HG03103 (cell line): Measurements from ENCODE around the gene C1QTNF3.
"Not testable (repeated sequence)": the region's sequence is repeated elsewhere in the genome, so short reads cannot be mapped to it uniquely, and the experiment has no call there.

Experiments used
- ATAC-seq: cut with Tn5 transposase; IDR thresholded peaks from one replicate; pipeline ENCODE4 v1.9.1; 2021; ENCODE audit warnings: low read depth; ENCODE audit not compliant: unreplicated experiment

Gene C1QTNF3

DNA sequence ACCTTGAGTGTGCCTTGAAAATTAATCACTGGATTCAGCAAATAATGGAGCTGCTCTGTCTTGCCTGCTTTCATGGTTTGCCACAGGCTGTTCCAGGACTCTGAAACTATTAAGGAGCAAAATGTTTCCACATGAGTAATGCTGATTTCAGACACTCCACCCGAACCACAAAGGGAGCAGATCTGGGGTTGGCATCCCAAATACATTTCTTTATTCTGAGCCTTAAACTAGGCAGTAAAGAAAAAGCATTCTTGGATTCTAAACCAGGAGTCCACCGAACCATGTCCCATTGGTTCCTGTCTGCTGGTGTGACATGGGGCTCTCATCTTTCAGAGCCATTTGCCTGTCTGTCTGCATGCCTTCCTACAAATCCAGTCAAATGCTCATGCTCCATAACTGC, 10.1 kb upstream of the C1QTNF3 start:
- no peak for ATAC-seq

DNA sequence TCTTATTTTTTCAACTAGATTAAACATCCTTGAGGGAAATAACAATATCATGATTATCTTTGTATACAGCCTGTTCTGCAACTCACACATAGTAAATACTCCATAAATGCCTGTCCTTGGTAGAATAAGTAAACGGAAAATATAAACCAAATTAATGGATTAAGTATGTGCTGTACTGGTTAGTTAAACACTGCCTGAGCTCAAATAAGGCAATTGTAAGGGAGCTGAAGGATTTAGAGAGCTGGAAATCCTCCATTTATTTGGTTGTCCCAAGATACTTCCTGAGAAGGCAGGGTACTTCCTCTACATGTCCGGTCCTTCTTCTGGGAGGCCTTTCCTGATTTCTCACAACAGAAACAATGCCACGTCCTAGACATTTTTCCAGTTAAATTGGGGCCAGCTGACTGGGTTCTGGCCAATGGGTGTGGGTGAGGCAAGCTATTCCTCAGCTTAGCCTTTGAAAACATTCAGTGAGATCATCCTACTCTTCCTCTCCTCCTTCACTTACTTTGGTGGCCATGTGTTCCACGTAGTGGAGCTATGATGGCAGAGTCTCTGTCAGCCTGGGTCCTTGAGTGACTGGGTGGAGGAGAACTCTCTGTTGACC, 8.5 kb upstream of the C1QTNF3 start:
- no peak for ATAC-seq

DNA sequence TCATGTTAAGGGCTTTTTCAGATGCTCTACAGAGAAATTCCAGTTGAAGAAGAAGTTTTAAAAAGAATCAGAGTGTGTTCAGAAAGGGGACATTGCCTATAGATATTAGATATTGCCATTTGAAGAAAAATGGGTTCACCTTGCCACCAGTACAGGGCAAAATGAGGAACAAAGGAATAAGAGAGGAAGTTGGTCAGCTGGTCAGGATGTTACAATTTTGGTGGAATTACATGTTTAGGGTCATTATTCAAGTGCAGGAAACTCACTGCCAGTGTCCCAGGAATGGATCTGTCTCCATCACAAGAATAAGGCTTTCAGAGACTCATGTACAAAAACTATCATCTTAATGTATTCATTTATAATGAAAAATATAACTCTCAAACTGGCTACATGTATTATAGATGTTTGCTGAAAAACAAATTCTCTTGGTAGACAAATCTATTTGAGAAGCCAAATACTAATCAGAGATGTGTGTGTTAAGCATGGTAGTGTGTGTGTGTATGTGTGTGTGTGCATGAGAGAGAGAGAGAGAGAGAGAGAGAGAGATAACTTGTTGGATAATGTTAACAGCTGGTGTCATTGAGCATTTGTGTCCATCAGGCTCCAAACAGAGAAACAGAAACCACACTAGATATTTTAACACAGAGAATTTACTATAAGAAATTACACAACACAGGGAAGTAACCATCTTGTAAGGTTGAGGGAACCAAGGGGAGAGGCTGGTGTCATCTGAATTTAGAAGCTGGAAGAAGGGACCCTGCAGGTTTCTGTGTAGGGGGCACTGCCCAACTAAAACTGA, 5.0 kb upstream of the C1QTNF3 start:
- no peak for ATAC-seq

DNA sequence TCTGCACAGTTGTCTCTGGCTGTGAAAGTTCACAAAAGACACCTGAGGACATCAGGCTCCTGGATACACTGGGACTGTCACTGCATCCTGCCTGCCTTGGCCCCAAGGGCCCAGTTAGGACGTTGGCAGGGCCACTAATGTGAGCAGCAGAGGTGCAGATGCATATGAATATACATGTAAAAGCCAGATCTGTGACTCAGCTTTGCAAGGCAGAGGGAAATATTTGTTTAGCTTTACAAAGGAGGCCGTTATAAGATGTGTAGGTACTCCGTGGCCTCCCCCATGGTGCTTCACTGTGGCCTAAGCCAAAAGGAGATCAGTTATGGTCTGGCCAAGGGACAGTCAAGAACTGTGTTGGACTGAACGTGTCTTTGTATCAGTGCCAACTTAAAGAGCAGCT, 4.1 kb upstream of the C1QTNF3 start:
- no peak for ATAC-seq

DNA sequence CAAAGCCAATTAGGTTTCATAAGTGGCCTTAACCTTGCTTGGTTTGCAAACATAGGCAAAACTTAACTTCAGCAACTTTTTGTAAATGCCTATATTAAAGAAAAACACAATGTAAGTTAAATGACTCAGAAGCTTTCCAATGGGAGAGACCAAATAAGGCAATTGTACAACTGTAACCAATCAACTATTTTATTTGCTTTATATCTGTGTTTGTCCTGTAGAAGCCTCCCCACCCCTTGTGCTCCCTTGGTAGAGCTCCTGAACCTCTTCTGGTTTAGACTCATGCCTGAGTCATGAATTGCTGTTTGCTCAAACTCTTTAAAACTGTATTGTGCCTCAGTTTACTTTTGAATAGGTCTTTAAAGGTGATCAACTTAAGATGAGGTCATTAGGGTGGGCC, 3.0 kb upstream of the C1QTNF3 start:
- no peak for ATAC-seq

DNA sequence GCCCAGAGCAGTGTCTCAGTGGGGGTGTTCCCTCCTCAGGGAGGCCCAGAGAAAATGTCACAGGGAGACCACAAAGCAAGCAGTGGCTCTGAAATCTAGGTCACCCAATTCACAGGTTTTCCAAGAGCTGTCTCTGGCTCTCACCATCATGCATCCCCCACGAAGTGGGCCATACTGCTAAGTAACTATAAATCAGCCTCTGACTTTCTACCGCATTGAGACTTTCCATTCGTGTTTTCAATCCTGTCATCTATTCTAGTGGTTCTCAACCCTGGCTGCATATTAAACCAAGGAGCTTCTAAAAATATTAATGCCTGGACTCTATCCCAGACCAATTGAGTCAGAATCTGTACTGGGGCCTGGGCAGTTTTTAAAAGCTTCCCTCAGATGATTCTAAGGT, 2.0 kb upstream of the C1QTNF3 start:
- no peak for ATAC-seq

DNA sequence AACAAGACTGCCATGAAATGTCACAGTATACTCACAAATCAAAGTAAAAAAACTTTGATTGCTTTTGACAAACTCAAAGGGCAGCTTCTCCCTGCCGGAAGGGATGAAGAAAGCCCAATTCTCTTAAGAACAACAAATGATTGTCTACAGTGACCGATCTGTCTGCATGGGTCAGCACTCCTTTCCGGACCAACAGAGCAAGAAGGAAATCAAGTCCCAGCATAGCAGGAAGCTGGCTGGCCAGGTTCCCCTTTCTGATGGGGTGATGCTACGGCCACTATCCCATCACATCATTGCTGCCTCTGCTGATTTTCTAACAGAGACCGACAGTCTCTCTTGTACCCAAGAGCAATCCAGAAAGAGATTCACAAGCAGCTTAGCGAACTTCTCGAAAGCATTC, 692 bp downstream of the C1QTNF3 start:
- ATAC-seq, result no peak

DNA sequence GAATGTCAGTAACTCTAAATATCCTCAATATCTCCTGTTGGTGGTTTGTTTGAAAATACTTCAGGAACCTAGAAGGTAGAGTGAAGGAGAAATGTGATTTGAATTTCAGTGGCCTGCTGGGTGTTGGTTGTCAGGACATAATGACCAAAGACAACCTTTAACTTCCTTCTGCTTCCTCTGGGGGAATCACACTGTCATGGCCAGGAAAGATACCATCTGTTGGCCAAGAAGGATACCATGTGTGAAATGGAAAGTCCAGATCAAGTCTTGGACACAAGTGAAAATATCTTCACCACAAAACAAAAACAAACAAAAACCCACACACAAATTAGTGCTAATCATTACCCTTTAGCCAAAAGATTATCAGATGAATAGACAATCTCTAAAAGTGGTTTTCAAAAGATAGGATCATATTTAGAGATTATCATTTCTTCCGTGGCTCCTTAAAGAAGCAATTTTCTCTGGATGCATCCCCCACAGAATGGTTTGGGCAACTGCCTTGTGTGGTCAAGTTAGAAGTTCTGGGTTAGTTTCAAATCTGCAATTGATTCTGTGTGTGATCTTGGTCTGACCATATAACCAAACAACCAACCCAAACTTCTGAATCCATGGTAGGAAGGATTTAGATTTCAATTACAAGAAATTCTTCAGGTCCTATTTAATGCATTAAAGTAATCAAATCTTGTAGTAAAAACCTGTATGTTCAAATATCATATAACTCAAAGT, 1.6 kb downstream of the C1QTNF3 start:
- ATAC-seq, result no peak

DNA sequence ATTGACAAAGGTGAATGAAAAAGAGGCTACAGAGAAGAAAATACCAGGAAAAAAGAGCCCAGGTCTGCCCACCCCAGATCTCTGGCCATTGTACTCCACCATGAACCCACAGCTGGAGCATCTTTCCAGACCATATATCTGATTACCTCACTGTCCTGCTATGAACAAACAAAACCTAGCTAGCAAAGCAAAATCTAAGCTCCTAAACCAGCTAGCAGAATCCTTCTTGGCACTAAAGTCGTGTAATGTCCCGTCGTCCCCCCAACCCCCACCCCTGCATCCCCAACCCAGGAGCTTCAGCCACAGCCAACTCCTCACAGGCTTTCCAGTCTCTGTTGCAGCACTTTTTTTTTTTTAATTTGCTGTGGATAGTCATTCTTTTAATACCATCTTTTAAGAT, 2.5 kb downstream of the C1QTNF3 start:
- ATAC-seq, result no peak

DNA sequence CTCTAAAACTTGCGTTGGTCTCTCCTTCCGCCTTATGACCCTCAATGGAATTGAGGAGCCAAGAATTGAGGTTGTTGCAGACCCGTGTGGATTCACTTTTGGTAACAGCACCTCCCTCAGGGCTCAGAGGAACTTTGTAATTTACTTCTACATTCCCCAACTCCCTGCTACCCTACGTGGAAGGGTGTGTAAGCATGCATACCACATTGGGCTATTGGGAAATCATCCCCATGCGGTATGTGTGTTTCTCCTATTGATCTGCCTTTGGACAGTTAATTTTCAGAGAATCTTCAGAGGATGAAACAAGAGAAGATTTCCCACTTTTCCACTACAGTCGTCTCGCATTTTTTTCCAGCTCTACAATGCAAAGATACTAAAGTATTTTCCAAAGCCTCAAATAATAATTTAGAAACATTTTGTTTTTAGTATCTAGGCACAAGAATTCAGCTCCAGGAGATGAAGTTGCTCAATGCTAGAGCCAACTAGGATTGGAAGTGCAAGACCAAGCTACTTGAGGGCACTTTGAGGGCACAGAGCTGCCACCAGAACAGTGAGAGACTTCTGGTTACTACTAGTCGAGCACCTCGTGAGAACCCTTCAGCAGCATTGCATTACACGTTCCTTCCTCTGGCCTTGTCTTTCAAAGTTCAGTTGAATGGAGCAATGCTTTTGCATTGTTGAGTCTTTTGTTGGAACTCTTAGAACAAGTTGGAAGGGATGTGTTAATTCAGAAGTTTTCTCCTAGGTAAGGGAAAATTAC, 3.4 kb downstream of the C1QTNF3 start:
- ATAC-seq, result no peak

DNA sequence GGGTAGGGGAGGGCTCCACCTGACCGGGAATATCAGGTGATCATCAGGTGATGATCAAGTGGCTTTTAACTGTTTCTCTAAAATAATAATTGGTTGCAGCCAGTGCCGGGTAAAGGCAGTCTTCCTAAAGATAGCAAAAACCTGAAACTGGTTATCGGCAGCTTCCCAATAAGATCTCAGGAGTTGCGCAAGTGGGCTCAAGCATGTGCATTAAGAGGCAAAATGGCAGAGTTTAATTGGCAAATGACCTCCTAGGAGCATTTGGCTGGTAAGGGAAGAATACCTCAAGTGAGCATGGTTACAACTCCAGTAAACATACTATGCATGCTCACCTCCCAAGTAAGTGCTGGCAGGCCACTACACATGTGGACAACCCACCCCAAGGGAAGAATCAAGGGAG, 4.2 kb downstream of the C1QTNF3 start:
- ATAC-seq, result no peak

DNA sequence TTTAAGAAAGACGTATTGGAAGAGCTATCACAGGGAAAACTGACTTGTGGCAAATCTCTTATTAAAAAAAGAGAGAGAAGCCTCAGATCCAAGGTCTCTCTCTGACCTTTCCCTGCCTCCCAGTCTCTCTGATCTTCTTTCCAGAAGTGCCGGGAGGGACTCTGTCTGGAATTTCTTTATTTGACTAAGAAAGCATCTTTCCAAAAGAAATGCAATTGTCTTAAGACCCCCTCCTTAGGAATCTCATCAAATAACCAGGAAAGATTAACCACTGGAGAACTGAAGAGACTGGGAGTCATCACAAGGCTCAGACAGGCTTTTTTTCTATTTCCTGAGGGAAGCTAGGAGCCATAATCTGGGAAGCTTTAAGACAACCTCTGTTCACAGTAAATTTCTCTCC, 4.6 kb downstream of the C1QTNF3 start:
- ATAC-seq, result no peak

DNA sequence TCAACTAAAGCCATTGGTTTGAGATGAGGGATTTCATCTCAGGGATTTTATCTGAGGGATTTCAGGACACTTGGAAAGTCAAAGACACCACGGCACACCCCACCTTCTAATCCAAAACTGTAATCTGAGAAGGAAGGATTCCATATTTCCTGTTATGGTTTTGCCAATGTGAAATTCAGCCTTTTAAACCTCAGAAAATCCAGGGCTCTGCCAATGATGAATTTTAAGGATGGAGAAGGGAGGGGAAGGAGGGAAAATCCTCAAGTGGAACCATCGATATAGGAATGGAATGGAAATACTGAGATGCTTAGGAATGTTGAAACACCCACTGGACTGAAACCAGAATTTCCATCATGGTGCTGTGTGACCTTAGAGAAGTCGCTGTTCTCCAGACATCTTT, 5.3 kb downstream of the C1QTNF3 start:
- ATAC-seq, result no peak

DNA sequence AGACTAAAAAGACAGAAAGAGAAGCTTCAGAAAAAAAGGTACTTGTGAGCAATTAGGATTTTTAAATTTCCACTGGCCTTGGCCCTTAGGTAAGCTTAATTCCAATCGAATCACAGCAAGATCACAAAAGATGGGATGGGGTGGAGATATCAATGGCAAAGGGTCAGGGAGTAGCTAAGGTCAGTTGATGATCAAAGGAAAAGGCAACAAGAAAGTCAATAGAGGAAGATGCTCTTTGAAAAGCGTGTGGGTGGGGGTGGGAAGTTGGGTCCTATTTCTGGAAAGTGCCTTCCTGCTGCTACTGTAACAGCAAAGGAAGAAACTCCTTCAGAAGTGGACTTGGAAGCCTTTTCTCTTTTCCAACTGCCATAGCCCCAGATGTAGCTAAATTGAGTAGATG, 7.3 kb downstream of the C1QTNF3 start:
- ATAC-seq, result no peak

DNA sequence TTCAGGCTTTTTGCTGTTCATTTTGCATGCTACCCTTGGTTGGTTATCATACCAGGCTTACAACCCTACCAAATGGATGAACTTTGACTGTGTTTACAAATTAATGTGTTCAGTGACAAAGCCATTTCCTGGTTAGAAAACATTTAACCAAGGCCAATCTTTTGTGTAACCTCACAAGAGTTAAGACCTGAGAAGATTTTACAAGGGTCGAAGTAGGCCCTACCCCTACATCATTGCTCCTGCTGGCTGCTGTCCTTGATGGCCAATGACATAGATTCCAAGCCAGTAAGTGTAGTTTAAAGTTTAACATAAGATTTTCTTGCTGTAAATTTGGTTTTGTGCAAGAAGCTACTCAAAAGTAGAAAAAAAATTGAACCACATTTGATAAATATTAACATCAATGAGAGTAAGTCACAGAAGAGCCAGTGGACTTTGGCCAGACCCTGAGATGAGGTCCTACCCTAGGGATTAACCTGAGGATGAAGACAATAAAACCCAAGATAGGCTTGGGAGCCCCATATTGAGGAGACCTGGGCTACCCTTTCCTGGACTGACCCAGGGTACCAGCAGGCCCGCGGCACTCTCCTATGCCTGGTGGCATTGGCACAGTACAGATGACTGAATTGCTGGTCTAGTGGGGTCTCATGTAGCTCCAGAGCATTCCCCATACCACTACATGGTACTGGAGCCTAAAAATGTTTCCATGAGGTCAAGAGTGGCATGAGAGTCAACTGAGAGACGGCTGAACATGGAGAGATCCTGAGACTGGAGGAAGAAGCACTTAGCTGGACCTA, 8.3 kb downstream of the C1QTNF3 start:
- no peak for ATAC-seq

DNA sequence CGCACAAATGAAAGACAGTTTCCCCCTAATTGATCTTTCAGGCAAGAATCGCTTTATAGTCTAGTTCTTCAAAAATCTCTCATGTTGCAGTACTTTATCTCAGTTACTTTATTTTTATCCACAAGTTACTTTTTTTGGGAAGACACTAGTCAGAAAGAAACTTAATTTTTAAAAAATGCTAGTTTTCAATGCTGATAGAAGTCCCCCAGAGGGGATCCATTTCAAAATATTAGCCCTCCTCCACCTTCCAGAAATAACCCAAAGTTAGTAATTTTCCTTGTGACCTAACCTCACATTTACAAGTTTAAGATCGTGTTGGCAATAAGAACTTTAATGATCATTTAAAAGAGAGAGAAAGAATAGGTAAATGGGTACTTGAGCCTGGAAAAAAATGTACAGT, 11.0 kb downstream of the C1QTNF3 start:
- ATAC-seq, result no peak

DNA sequence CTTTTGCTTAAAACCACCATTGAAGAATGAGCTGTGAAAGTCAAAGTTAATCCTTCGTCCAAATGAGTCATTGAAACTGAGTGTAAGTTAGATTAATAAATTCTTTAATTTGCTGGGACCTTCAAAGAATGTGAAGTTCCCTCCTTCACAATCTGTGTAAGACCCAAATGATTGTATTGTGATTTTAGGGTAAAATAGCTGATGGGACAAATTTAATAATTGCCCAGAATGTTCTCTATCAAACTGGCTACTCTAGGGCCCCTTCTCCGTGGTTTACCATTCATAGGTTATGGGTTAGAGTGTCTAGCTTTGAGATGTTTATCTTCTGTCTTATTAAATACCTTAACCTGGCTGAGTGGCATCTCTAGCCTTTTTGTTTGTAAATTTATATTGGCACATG, 11.9 kb downstream of the C1QTNF3 start:
- no peak for ATAC-seq

DNA sequence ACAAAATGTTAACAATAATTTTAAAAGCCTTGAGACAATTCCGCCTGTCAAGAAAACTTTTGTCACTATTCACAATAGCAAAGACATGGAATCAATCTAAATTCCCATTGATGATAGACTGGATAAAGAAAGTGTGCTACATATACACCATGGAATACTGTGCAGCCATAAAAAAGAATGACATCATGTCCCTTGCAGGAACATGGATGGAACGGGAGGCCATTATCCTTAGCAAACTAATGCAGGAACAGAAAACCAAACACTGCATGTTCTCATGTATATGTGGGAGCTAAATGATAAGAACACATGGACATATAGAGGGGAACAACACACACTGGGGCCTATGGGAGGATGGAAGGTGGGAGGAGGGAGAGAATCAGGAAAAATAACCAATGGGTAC, 12.4 kb downstream of the C1QTNF3 start:
- ATAC-seq, result not testable (repeated sequence)

DNA sequence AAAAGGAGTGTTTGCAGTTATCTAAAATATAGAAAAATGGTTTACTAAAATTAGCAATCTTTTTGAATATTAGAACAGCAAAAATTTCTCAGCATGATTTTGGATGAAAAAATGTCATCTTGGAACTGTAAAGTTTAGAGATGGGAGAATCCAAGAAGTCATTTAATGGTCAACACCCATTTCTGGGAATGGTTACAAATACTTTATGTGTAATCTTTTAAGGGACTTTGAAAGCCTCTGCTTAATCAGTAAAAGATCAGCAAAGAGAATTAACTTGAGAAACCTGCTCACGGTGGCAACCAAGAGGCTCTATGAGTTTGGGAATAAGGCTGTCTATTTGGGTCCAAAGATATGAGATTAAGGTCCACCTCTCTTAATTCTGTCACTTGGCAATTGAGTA, 13.0 kb downstream of the C1QTNF3 start:
- ATAC-seq, result no peak

DNA sequence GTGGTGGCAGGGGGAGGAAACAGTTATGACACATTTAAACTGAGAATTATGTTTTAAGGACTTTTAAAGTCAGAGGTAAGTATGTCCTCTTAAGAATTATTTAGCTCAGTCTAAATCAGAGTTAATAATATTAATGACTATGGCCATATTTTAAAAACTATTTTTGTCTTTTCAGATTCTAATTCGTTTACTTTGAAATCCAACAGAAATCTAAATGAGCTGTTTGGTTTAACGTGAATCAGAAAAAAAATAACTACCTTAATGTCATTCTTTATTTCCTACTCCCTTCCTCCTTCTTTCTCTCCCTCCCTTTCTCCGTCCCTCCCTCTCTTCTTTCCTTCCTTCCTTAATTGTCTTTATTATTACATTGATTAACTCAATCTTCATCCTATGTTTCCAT, 14.7 kb downstream of the C1QTNF3 start:
- no peak for ATAC-seq
